ENCODE data around the gene PDE1C.

- TF ChIP-seq TAF1 (IDR thresholded peaks at IDR 0.05; ENCODE audit: borderline replicate concordance, insufficient read depth, low read length) (no peak), POLR2AphosphoS5 (IDR thresholded peaks at IDR 0.05; ENCODE audit: low read depth, low read length) (no peak), REST (IDR thresholded peaks at IDR 0.05; ENCODE audit: insufficient read depth in 1 of 2, low read depth in 2 of 2, low read length in 2 of 2) (no peak), SIN3A (IDR thresholded peaks at IDR 0.05; ENCODE audit: borderline replicate concordance, insufficient read depth, low read length) (no peak)
Measured at GRCh38 chr7:32022966-32023365, 47.2 kb downstream of the PDE1C start.
